GM23338 (cell line): ENCODE data around the gene MYF6.

Experiments used
- CREB1 ChIP-seq: fragments of 250-450 bp; sonication (Bioruptor Pico); IDR thresholded peaks from 2 replicates; pipeline ENCODE4 v1.5.0; 2020; ENCODE audit warnings: low read depth, mild to moderate bottlenecking, moderate library complexity
- ETS1 ChIP-seq: IDR thresholded peaks from 2 replicates; pipeline ENCODE4 v1.6.1; 2016; ENCODE audit warnings: antibody characterized with exemption
- EZH2 ChIP-seq: fragments of 200-600 bp; sonication (generic); IDR thresholded peaks from one replicate; pipeline ENCODE4 v1.8.0; 2017; ENCODE audit warnings: antibody characterized with exemption, mild to moderate bottlenecking, low read depth; ENCODE audit not compliant: unreplicated experiment
- EZH2phosphoT487 ChIP-seq: fragments of 200-600 bp; sonication (generic); IDR thresholded peaks from one replicate; pipeline ENCODE4 v1.8.1; 2018; ENCODE audit warnings: antibody characterized with exemption; ENCODE audit not compliant: unreplicated experiment
- JUNB ChIP-seq: IDR thresholded peaks from one replicate; pipeline ENCODE4 v1.6.1; 2016; ENCODE audit warnings: antibody characterized with exemption; ENCODE audit not compliant: unreplicated experiment
- POLR2AphosphoS5 ChIP-seq: IDR thresholded peaks from 2 replicates; pipeline ENCODE4 v1.6.1; 2016; ENCODE audit warnings: antibody characterized with exemption, low read depth
- STAT1 ChIP-seq: IDR thresholded peaks from one replicate; pipeline ENCODE4 v1.6.1; 2016; ENCODE audit warnings: antibody characterized with exemption; ENCODE audit not compliant: unreplicated experiment
- ZNF114 ChIP-seq: fragments of 250-450 bp; sonication (Bioruptor Pico); IDR thresholded peaks from 2 replicates; pipeline ENCODE4 v1.5.0; 2020; ENCODE audit warnings: mild to moderate bottlenecking, moderate library complexity
- ZNF331 ChIP-seq: fragments of 250-450 bp; sonication (Bioruptor Pico); IDR thresholded peaks from 2 replicates; pipeline ENCODE4 v1.5.0; 2020; ENCODE audit warnings: low read depth, mild to moderate bottlenecking, moderate library complexity
- TF ChIP-seq, protein P1 (sequence below), 2 experiments: fragments of 200-600 bp in 1 of 2; sonication (generic) in 1 of 2; conservative IDR thresholded peaks; 2 replicates each; pipeline versions ENCODE4 v1.5.1 to v1.6.1; 2016 to 2017; ENCODE audit warnings: antibody characterized with exemption in 2 of 2, low read depth in 2 of 2, mild to moderate bottlenecking in 2 of 2, moderate library complexity in 1 of 2
- TF ChIP-seq, protein P2 (sequence below): IDR thresholded peaks from one replicate; pipeline ENCODE4 v1.6.1; 2018; ENCODE audit warnings: antibody characterized with exemption; ENCODE audit not compliant: unreplicated experiment

- TF ChIP-seq EZH2 (no peak), JUNB (no peak), ZNF114 (CRISPR knock-in tag) (no peak), ZNF331 (CRISPR knock-in tag) (no peak), EZH2phosphoT487 (no peak), POLR2AphosphoS5 (no peak), ETS1 (no peak), STAT1 (no peak), CREB1 (CRISPR knock-in tag) (no peak)
- TF ChIP-seq, protein P1, sequence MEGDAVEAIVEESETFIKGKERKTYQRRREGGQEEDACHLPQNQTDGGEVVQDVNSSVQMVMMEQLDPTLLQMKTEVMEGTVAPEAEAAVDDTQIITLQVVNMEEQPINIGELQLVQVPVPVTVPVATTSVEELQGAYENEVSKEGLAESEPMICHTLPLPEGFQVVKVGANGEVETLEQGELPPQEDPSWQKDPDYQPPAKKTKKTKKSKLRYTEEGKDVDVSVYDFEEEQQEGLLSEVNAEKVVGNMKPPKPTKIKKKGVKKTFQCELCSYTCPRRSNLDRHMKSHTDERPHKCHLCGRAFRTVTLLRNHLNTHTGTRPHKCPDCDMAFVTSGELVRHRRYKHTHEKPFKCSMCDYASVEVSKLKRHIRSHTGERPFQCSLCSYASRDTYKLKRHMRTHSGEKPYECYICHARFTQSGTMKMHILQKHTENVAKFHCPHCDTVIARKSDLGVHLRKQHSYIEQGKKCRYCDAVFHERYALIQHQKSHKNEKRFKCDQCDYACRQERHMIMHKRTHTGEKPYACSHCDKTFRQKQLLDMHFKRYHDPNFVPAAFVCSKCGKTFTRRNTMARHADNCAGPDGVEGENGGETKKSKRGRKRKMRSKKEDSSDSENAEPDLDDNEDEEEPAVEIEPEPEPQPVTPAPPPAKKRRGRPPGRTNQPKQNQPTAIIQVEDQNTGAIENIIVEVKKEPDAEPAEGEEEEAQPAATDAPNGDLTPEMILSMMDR (conservative IDR thresholded peaks at IDR 0.05; ENCODE audit: low read depth in 2 of 2) = no peak
- TF ChIP-seq, protein P2, sequence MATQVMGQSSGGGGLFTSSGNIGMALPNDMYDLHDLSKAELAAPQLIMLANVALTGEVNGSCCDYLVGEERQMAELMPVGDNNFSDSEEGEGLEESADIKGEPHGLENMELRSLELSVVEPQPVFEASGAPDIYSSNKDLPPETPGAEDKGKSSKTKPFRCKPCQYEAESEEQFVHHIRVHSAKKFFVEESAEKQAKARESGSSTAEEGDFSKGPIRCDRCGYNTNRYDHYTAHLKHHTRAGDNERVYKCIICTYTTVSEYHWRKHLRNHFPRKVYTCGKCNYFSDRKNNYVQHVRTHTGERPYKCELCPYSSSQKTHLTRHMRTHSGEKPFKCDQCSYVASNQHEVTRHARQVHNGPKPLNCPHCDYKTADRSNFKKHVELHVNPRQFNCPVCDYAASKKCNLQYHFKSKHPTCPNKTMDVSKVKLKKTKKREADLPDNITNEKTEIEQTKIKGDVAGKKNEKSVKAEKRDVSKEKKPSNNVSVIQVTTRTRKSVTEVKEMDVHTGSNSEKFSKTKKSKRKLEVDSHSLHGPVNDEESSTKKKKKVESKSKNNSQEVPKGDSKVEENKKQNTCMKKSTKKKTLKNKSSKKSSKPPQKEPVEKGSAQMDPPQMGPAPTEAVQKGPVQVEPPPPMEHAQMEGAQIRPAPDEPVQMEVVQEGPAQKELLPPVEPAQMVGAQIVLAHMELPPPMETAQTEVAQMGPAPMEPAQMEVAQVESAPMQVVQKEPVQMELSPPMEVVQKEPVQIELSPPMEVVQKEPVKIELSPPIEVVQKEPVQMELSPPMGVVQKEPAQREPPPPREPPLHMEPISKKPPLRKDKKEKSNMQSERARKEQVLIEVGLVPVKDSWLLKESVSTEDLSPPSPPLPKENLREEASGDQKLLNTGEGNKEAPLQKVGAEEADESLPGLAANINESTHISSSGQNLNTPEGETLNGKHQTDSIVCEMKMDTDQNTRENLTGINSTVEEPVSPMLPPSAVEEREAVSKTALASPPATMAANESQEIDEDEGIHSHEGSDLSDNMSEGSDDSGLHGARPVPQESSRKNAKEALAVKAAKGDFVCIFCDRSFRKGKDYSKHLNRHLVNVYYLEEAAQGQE = no peak
Observed at GRCh38 chr12:80700327-80700726, 7.1 kb upstream of the MYF6 start.
